Midbrain (tissue), 1 donor: ENCODE results near the gene MUC13.
"Not testable (repeated sequence)": the region's sequence is repeated elsewhere in the genome, so short reads cannot be mapped to it uniquely, and the experiment has no call there.

Experiments
- DNase-seq: peaks from one replicate; lab custom pipeline; 2025; lab: John Stamatoyannopoulos, UW

The MUC13 gene, protein sequence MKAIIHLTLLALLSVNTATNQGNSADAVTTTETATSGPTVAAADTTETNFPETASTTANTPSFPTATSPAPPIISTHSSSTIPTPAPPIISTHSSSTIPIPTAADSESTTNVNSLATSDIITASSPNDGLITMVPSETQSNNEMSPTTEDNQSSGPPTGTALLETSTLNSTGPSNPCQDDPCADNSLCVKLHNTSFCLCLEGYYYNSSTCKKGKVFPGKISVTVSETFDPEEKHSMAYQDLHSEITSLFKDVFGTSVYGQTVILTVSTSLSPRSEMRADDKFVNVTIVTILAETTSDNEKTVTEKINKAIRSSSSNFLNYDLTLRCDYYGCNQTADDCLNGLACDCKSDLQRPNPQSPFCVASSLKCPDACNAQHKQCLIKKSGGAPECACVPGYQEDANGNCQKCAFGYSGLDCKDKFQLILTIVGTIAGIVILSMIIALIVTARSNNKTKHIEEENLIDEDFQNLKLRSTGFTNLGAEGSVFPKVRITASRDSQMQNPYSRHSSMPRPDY

GRCh38 chr3:124934577-124934976 lies at the start of gene MUC13:
MUC13 (minus strand) TSS chr3:124934751; CDS start chr3:124934712, 39 bp downstream.
- DNase-seq = no peak

DNA sequence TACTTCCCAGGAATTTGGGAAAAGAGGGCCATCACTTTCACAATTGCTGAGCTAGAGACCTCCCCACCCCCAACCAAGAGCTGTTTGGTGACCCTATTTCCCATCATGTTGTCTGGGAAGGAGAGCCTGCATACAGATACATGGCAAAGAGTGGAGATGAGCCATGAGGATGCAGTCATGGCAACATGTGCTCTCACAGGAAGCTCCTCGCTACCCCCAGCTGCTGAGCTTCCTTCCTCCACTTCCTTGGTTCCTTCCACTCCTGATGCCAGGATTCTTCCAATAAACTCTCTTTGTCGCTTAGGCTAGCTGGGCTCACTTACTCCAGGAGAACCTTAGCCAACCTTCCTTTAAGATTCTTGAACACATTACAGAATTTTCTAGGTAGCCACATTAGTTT lies 48.3 kb upstream of the MUC13 start:
- DNase-seq = no peak

- no peak for DNase-seq
Observed at GRCh38 chr3:124981472-124981871, 46.9 kb upstream of the MUC13 start.

- no peak for DNase-seq
Observed at GRCh38 chr3:124978627-124979026, 44.1 kb upstream of the MUC13 start.

- no peak for DNase-seq
Observed at GRCh38 chr3:124976383-124976782, 41.8 kb upstream of the MUC13 start.

GRCh38 chr3:124974691-124975090 lies 40.1 kb upstream of the MUC13 start:
- no peak for DNase-seq

DNA sequence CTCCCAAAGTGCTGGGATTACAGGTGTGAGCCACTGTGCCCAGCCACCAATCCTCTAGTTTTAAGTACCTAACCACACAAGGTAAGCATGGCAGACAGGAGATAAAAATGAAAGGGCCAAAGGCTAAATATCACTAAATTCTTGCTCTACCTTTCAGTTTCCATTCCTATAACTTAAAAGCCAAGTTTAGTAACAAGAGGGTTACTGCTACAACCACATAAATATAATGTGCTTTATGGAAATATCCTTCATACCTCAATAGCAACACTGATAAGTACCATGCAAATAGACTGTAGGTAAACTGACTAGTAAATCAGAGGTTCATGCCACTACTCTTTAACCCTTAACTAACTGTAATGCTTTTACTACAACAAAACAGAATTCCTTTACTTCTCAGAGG lies 38.7 kb upstream of the MUC13 start:
- no peak for DNase-seq

DNA sequence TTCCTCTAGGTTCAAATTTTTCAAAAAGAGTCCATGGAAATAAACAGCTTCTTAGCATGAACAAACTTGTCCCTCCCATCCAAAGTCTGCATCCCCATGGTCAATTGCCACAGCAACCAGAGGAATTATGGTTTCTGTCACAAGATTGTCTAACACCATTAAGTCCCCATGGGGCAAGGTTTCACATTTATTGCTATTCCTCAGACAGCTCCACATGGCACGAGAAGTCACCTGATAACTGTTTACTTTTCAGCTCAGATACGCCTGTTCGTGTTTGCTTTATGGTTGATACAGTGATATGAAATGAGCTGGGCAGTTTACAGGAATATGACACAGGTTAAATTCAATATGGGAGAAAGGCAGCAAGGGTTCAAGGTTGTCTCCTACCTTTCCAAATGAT lies 37.9 kb upstream of the MUC13 start:
- DNase-seq = no peak

- DNase-seq = no peak
Observed at GRCh38 chr3:124969963-124970722, 35.6 kb upstream of the MUC13 start.

GRCh38 chr3:124969190-124969589 lies 34.6 kb upstream of the MUC13 start:
- no peak for DNase-seq

DNA sequence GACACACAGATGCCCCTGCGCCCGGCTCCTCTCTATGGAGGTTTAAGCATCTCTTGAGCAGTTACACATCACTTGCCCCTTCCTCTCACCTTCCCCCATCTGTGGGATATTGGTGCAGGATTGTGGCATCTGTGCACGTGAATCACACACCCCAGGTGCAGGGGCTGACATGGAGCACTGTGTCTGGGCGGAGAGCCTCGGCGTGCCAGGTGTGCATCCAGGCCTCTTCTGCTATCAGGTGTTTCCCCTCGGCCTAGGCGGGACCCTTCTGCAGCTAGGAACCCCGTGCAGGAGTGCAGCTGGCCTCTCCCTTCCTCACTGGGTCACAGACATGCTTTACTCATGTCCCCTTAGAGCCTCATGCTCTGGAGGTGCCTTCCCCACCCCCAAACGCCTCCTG lies 33.4 kb upstream of the MUC13 start:
- no peak for DNase-seq

GRCh38 chr3:124966521-124967445 lies 32.2 kb upstream of the MUC13 start:
- no peak for DNase-seq

- DNase-seq = no peak
Observed at GRCh38 chr3:124965413-124965812, 30.9 kb upstream of the MUC13 start.

DNA sequence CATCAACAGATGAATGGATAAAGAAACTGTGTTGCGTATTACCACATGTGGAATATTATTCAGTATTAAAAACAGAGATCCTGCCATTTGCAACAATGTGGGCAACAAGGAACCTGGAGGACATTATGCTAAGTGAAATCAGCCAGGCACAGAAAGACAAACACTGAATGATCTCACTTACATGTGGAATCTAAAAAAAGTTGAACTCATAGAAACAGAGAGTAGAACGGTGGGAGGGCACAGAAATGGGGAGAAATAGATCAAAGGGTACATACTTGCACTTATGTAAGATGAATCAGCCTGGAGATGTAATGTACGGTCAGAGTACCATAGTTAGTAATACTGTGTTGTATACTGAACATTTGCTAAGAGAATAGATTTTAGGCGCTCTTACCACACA lies 29.8 kb upstream of the MUC13 start:
- no peak for DNase-seq

DNA sequence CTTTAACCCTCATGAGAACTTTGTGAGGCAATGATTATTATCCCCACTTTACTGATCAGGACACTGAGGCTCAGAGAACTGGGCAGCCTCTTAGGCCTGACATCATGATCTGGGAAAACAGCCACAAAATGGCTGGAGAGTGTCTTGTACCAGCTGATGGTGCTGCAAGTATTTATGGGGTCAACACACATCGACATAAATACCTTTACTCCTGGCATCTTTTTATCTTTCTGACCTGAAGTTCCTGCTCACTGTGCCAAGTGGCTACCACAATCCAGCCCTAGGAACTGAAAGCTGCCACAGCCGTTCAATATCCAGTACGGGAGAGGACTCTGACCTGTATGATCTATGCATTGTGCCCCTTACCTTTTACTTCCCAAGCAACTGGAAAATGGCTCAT lies 29.2 kb upstream of the MUC13 start:
- DNase-seq = no peak

DNA sequence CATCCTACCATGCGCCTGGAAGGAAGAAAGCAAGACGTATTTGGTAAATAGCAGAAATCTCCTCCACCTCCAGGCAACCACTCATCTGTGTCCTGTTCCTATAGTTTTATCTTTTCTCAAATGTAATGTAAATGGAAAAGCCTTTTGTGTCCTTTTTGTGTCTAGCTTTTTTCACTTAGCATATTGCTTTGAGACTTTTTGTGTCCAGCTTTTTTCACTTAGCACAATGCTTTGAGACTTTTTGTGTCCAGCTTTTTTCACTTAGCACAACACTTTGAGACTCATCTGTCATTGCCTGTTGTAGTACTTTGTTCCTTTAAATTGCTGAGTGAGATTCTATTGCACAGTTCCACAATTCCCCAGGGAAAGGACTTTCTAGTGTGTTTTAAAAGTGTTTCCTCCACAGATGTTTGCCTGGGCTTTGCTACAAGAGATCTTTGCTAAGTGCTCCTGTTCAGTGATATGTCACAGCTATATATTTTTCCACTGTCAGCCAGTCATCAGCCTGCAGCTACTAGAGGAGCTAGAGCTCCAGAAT lies 27.9 kb upstream of the MUC13 start:
- no peak for DNase-seq

DNA sequence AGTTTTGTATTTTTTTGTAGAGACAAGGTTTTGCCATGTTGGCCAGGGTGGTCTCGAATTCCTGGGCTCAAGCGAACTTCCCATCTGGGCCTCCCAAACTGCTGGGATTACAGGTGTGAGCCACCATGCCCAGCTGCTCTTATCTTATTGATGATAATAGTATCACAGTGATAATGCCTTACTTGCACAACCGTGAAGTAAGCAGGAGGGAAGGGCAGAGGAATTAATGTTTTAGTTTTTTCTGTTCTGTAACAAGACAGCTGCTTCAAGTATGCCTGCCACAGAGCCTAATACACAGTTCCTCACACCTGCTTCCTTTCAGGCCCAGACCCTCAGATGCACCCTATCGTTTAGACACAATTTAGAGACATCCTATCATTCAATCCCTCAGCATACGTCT lies 26.1 kb upstream of the MUC13 start:
- DNase-seq = no peak

DNA sequence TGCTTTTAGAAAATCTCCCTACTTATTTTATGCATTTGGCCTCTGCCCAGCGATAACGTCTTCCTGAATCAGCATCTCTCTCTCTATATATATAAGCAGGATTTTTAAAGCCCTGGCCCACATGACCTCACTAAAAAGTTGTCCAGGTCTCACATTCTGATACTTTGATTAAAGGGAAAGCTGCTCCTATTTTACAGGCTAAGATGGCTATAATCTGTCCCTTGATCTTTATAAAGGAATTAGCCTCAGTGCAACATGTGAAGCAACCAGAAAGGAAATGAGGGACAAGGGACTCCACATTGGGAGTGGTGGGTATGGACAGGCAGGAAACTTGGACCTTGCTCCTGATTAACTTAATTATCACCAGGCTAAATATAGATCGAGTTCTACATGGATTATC lies 25.6 kb upstream of the MUC13 start:
- DNase-seq = no peak

- not testable (repeated sequence) for DNase-seq
Observed at GRCh38 chr3:124957951-124958350, 23.4 kb upstream of the MUC13 start.

DNA sequence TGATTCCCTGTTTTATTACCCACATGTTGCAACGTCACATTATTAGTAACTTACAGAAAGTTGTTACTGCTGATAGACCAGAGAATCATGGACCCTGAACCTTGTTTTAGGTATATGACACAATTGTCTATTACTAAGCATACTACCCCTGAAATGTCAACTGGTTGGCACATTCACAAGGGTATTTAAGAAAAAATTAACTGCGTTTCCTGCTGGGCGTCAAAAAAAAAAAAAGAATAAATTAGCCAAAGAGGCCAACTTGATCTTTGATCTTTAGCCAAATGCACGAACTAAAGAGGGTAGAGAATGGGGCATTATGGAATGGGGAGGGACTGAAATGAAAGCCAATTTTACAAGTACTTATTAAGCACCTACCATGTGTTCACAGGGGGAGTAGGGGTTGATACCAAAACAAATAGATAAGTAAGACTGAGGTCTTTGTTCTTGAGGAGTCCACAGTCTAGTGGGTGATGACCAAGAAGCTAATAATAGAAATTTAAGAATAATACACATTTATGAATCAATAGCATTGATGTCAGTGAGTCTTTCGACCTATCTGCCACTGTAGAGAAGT lies 17.8 kb upstream of the MUC13 start:
- DNase-seq = no peak

- no peak for DNase-seq
Observed at GRCh38 chr3:124951511-124952281, 17.1 kb upstream of the MUC13 start.
